HEK293 (cell line): Measurements from ENCODE around the gene POLR2E.

ENCODE experiments used
- CTCF ChIA-PET: fragments of 350-600 bp; formaldehyde crosslinking; extraction: SDS; loops from one replicate; lab custom pipeline; 2021; ENCODE audit warnings: antibody characterized with exemption; lab: Yijun Ruan, JAX
- POLR2A ChIA-PET: fragments of 300-600 bp; formaldehyde crosslinking; extraction: SDS; loops from one replicate; lab custom pipeline; 2020; ENCODE audit warnings: antibody characterized with exemption, inconsistent platforms; lab: Yijun Ruan, JAX
- H3K27ac ChIP-seq: fragments of 200-500 bp; sonication (Bioruptor generic); 2 replicates; pipeline ENCODE4 v1.5.1; 2014; ENCODE audit warnings: low read depth, low read length, control low read depth, inconsistent platforms; ENCODE audit errors: extremely low read depth
- H3K36me3 ChIP-seq, 2 experiments: fragments of 200-500 bp in 1 of 2; sonication (Bioruptor generic) in 1 of 2; 1 replicate in 1 of 2; 2 replicates in 1 of 2; pipeline ENCODE4 v1.5.1; 2014 to 2017; ENCODE audit warnings: inconsistent platforms in 2 of 2, low read length in 2 of 2; ENCODE audit not compliant: control insufficient read depth in 2 of 2, insufficient read depth in 1 of 2
- H3K4me1 ChIP-seq: fragments of 200-500 bp; sonication (Bioruptor generic); 2 replicates; pipeline ENCODE4 v1.5.1; 2014; ENCODE audit warnings: mild to moderate bottlenecking, low read length, inconsistent platforms; ENCODE audit not compliant: control insufficient read depth, insufficient read depth
- H3K4me3 ChIP-seq: 2 replicates; pipeline ENCODE4 v1.5.1; 2011; ENCODE audit warnings: low read depth, mild to moderate bottlenecking, control low read depth, low read length, moderate library complexity
- H3K9me3 ChIP-seq: fragments of 200-500 bp; sonication (Bioruptor generic); 2 replicates; pipeline ENCODE4 v1.5.1; 2014; ENCODE audit warnings: low read depth, low read length, inconsistent platforms; ENCODE audit not compliant: control insufficient read depth, insufficient read depth
- GLIS1 ChIP-seq: fragments of 450-650 bp; formaldehyde crosslinking; IDR thresholded peaks from 2 replicates; pipeline ENCODE4 v1.5.1; 2016; ENCODE audit warnings: missing biosample characterization, missing genetic modification characterization
- KLF16 ChIP-seq: fragments of 450-650 bp; formaldehyde crosslinking; IDR thresholded peaks from 2 replicates; pipeline ENCODE4 v1.5.1; 2017; ENCODE audit warnings: missing biosample characterization, missing genetic modification characterization
- KLF8 ChIP-seq: fragments of 450-650 bp; formaldehyde crosslinking; IDR thresholded peaks from 2 replicates; pipeline ENCODE4 v1.5.1; 2016; ENCODE audit warnings: missing biosample characterization, missing genetic modification characterization
- RBAK ChIP-seq: fragments of 450-650 bp; formaldehyde crosslinking; IDR thresholded peaks from 2 replicates; pipeline ENCODE4 v1.5.1; 2016; ENCODE audit warnings: missing biosample characterization, missing genetic modification characterization
- SETDB1 ChIP-seq: IDR thresholded peaks from one replicate; pipeline ENCODE4 v1.6.1; 2017; ENCODE audit warnings: mild to moderate bottlenecking, low read length, moderate library complexity, mixed read lengths; ENCODE audit not compliant: insufficient read length
- ZBTB17 ChIP-seq: fragments of 450-650 bp; formaldehyde crosslinking; IDR thresholded peaks from 2 replicates; pipeline ENCODE4 v1.5.1; 2016; ENCODE audit warnings: missing biosample characterization, missing genetic modification characterization
- ZNF112 ChIP-seq: fragments of 450-650 bp; formaldehyde crosslinking; IDR thresholded peaks from 2 replicates; pipeline ENCODE4 v1.5.0; 2017; ENCODE audit warnings: missing biosample characterization, missing genetic modification characterization
- ZNF121 ChIP-seq: fragments of 450-650 bp; formaldehyde crosslinking; IDR thresholded peaks from 2 replicates; pipeline ENCODE4 v1.5.1; 2016; ENCODE audit warnings: missing biosample characterization, missing genetic modification characterization
- ZNF138 ChIP-seq: fragments of 450-650 bp; formaldehyde crosslinking; IDR thresholded peaks from 2 replicates; pipeline ENCODE4 v1.5.1; 2016; ENCODE audit warnings: missing biosample characterization, missing genetic modification characterization, borderline replicate concordance
- ZNF140 ChIP-seq: fragments of 450-650 bp; formaldehyde crosslinking; IDR thresholded peaks from 2 replicates; pipeline ENCODE4 v1.5.1; 2016; ENCODE audit warnings: missing biosample characterization, missing genetic modification characterization
- ZNF169 ChIP-seq: fragments of 450-650 bp; formaldehyde crosslinking; IDR thresholded peaks from 2 replicates; pipeline ENCODE4 v1.5.1; 2016; ENCODE audit warnings: missing biosample characterization, missing genetic modification characterization
- ZNF2 ChIP-seq: fragments of 450-650 bp; formaldehyde crosslinking; IDR thresholded peaks from 2 replicates; pipeline ENCODE4 v1.5.1; 2016; ENCODE audit warnings: missing biosample characterization, missing genetic modification characterization
- ZNF335 ChIP-seq: fragments of 450-650 bp; formaldehyde crosslinking; conservative IDR thresholded peaks from 2 replicates; pipeline ENCODE4 v1.5.1; 2016; ENCODE audit warnings: missing biosample characterization, missing genetic modification characterization
- ZNF416 ChIP-seq: fragments of 450-650 bp; formaldehyde crosslinking; IDR thresholded peaks from 2 replicates; pipeline ENCODE4 v1.5.1; 2016; ENCODE audit warnings: missing biosample characterization, missing genetic modification characterization
- ZNF423 ChIP-seq: fragments of 450-650 bp; formaldehyde crosslinking; IDR thresholded peaks from 2 replicates; pipeline ENCODE4 v1.5.1; 2016; ENCODE audit warnings: missing biosample characterization, missing genetic modification characterization
- ZNF529 ChIP-seq: fragments of 450-650 bp; formaldehyde crosslinking; IDR thresholded peaks from 2 replicates; pipeline ENCODE4 v1.5.1; 2017; ENCODE audit warnings: missing genetic modification characterization, missing biosample characterization; ENCODE audit not compliant: insufficient replicate concordance
- ZNF558 ChIP-seq: fragments of 450-650 bp; formaldehyde crosslinking; IDR thresholded peaks from 2 replicates; pipeline ENCODE4 v1.5.1; 2016; ENCODE audit warnings: missing biosample characterization, missing genetic modification characterization
- ZNF560 ChIP-seq: fragments of 450-650 bp; formaldehyde crosslinking; IDR thresholded peaks from 2 replicates; pipeline ENCODE4 v1.5.1; 2017; ENCODE audit warnings: missing biosample characterization, missing genetic modification characterization, borderline replicate concordance
- ZNF571 ChIP-seq: fragments of 450-650 bp; formaldehyde crosslinking; IDR thresholded peaks from 2 replicates; pipeline ENCODE4 v1.5.0; 2017; ENCODE audit warnings: missing biosample characterization, missing genetic modification characterization
- ZNF585B ChIP-seq: fragments of 450-650 bp; formaldehyde crosslinking; IDR thresholded peaks from 2 replicates; pipeline ENCODE4 v1.5.1; 2016; ENCODE audit warnings: missing biosample characterization, missing genetic modification characterization
- ZNF792 ChIP-seq: fragments of 450-650 bp; formaldehyde crosslinking; IDR thresholded peaks from 2 replicates; pipeline ENCODE4 v1.5.1; 2016; ENCODE audit warnings: missing biosample characterization, missing genetic modification characterization
- TF ChIP-seq, protein P1 (sequence below): fragments of 450-650 bp; formaldehyde crosslinking; IDR thresholded peaks from 2 replicates; pipeline ENCODE4 v1.5.1; 2016; ENCODE audit warnings: missing biosample characterization, missing genetic modification characterization
- TF ChIP-seq, protein P2 (sequence below): fragments of 450-650 bp; formaldehyde crosslinking; IDR thresholded peaks from 2 replicates; pipeline ENCODE4 v1.5.1; 2016; ENCODE audit warnings: missing biosample characterization, missing genetic modification characterization
- TF ChIP-seq, protein P3 (sequence below): fragments of 450-650 bp; formaldehyde crosslinking; IDR thresholded peaks from 2 replicates; pipeline ENCODE4 v1.5.1; 2016; ENCODE audit warnings: missing biosample characterization, missing genetic modification characterization
- TF ChIP-seq, protein P4 (sequence below): fragments of 450-650 bp; formaldehyde crosslinking; IDR thresholded peaks from 2 replicates; pipeline ENCODE4 v1.5.1; 2016; ENCODE audit warnings: missing biosample characterization, missing genetic modification characterization
- TF ChIP-seq, protein P5 (sequence below): fragments of 450-650 bp; formaldehyde crosslinking; IDR thresholded peaks from 2 replicates; pipeline ENCODE4 v1.5.1; 2016; ENCODE audit warnings: missing biosample characterization, missing genetic modification characterization

Gene POLR2E

DNA sequence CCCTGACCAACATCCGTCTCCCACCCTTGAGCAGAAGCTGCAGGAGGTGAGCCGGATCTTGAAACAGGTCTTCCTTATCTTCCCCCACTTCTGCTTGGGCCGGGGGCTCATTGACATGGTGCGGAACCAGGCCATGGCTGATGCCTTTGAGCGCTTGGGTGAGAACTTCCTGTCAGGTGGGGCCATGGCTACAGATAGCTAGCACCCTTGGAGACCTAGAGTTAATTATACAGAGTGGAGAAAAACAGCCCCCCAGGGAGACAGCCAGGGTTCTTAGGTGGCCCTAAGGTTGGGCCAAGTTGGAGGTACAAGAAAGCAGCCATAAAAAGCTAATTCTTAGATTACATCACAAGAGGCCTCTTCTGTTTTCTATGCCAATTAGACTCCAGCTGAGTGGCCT lies 37.1 kb downstream of the POLR2E start:
- TF ChIP-seq ZNF571 (tag by site-specific recombination), result no peak
- TF ChIP-seq GLIS1 (tag by site-specific recombination), result peak; percentile 88
- peaks cover 0 to 44% of the 10 kb centered on the region in 2 experiments; a peak in 2 of 3 replicates for H3K36me3 ChIP-seq
- H3K4me3 ChIP-seq, result no peak overlapping the region
- H3K4me1 ChIP-seq, result no peaks in the 10 kb centered on the region
- no peaks in the 10 kb centered on the region for H3K9me3 ChIP-seq
- ChIA-PET CTCF (interaction anchor here (0.9 kb wide), 1 partner anchor 137 kb away, joined by 3 read pairs; no protein-coding TSS in a partner anchor), POLR2A (no interaction called here)
- no peak overlapping the region for H3K27ac ChIP-seq

DNA sequence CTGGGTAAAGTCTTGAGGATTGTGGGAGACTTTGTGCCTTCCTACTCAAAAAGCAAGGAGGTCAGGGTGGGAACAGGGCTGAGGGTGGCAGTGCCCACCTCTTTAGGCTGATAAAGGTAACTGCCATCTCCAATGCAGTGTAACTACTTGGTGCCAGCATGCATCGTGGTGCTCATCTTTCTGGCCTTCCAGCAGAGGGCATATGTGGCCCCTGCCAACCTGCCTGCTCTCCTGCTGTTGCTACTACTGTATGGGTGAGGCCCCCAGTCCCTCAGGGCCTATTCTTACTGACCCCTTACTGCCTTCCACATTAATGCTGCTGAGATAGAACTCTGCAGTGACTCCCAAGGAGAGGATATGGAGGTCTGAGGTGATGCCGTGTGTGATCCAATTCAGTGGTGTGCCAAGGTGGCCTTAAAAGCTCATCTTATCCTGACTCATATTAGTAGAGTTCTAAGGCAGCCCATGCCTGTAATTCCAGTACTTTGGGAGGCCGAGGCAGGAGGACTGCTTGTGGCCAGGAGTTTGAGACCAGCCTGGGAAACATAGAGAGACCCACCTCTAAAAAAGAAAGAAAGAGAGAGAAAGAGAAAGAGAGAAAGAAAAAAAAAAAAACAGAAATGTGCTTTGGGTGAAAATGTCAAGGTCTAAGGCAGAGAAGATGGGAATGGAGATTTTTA lies 37.9 kb downstream of the POLR2E start:
- Histone ChIP-seq H3K9me3 (no peaks in the 10 kb centered on the region), H3K4me3 (no peak overlapping the region), H3K36me3 (peaks cover 0 to 42% of the 10 kb centered on the region in 2 experiments; a peak in 2 of 3 replicates), H3K27ac (no peak overlapping the region), H3K4me1 (no peaks in the 10 kb centered on the region)
- ChIA-PET CTCF (no interaction called here), POLR2A (no interaction called here)
- TF ChIP-seq ZNF416 (tag by site-specific recombination) (peak; percentile 86), ZNF529 (tag by site-specific recombination) (peak; percentile 85), ZBTB17 (tag by site-specific recombination) (no peak), ZNF140 (tag by site-specific recombination) (no peak), ZNF558 (peak; percentile 75), ZNF423 (tag by site-specific recombination) (no peak), ZNF560 (no peak), ZNF792 (tag by site-specific recombination) (no peak), ZNF138 (tag by site-specific recombination) (no peak), KLF16 (tag by site-specific recombination) (0 out of 2 replicates have a peak, but pooled peaks have one; percentile 19), ZNF585B (tag by site-specific recombination) (no peak), RBAK (tag by site-specific recombination) (peak; percentile 75), ZNF112 (tag by site-specific recombination) (0 out of 2 replicates have a peak, but pooled peaks have one; percentile 42), KLF8 (tag by site-specific recombination) (peak; percentile 54; the same call in 1 of the 2 replicates), ZNF335 (tag by site-specific recombination) (0 out of 2 replicates have a peak, but pooled peaks have one; percentile 13), ZNF2 (0 out of 2 replicates have a peak, but pooled peaks have one; percentile 39), ZNF121 (tag by site-specific recombination) (no peak), SETDB1 (peak; percentile 90), ZNF169 (peak; percentile 68; the same call in 1 of the 2 replicates)
- TF ChIP-seq, protein P1, sequence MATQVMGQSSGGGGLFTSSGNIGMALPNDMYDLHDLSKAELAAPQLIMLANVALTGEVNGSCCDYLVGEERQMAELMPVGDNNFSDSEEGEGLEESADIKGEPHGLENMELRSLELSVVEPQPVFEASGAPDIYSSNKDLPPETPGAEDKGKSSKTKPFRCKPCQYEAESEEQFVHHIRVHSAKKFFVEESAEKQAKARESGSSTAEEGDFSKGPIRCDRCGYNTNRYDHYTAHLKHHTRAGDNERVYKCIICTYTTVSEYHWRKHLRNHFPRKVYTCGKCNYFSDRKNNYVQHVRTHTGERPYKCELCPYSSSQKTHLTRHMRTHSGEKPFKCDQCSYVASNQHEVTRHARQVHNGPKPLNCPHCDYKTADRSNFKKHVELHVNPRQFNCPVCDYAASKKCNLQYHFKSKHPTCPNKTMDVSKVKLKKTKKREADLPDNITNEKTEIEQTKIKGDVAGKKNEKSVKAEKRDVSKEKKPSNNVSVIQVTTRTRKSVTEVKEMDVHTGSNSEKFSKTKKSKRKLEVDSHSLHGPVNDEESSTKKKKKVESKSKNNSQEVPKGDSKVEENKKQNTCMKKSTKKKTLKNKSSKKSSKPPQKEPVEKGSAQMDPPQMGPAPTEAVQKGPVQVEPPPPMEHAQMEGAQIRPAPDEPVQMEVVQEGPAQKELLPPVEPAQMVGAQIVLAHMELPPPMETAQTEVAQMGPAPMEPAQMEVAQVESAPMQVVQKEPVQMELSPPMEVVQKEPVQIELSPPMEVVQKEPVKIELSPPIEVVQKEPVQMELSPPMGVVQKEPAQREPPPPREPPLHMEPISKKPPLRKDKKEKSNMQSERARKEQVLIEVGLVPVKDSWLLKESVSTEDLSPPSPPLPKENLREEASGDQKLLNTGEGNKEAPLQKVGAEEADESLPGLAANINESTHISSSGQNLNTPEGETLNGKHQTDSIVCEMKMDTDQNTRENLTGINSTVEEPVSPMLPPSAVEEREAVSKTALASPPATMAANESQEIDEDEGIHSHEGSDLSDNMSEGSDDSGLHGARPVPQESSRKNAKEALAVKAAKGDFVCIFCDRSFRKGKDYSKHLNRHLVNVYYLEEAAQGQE (tag by site-specific recombination), result no peak
- TF ChIP-seq, protein P2, sequence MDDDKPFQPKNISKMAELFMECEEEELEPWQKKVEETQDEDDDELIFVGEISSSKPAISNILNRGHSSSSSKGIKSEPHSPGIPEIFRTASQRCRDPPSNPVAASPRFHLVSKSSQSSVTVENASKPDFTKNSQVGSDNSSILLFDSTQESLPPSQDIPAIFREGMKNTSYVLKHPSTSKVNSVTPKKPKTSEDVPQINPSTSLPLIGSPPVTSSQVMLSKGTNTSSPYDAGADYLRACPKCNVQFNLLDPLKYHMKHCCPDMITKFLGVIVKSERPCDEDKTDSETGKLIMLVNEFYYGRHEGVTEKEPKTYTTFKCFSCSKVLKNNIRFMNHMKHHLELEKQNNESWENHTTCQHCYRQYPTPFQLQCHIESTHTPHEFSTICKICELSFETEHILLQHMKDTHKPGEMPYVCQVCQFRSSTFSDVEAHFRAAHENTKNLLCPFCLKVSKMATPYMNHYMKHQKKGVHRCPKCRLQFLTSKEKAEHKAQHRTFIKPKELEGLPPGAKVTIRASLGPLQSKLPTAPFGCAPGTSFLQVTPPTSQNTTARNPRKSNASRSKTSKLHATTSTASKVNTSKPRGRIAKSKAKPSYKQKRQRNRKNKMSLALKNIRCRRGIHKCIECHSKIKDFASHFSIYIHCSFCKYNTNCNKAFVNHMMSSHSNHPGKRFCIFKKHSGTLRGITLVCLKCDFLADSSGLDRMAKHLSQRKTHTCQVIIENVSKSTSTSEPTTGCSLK, result peak; percentile 82; the same call in 1 of the 2 replicates
- TF ChIP-seq, protein P3, sequence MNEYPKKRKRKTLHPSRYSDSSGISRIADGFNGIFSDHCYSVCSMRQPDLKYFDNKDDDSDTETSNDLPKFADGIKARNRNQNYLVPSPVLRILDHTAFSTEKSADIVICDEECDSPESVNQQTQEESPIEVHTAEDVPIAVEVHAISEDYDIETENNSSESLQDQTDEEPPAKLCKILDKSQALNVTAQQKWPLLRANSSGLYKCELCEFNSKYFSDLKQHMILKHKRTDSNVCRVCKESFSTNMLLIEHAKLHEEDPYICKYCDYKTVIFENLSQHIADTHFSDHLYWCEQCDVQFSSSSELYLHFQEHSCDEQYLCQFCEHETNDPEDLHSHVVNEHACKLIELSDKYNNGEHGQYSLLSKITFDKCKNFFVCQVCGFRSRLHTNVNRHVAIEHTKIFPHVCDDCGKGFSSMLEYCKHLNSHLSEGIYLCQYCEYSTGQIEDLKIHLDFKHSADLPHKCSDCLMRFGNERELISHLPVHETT (tag by site-specific recombination), result peak; percentile 54; the same call in 1 of the 2 replicates
- TF ChIP-seq, protein P4, sequence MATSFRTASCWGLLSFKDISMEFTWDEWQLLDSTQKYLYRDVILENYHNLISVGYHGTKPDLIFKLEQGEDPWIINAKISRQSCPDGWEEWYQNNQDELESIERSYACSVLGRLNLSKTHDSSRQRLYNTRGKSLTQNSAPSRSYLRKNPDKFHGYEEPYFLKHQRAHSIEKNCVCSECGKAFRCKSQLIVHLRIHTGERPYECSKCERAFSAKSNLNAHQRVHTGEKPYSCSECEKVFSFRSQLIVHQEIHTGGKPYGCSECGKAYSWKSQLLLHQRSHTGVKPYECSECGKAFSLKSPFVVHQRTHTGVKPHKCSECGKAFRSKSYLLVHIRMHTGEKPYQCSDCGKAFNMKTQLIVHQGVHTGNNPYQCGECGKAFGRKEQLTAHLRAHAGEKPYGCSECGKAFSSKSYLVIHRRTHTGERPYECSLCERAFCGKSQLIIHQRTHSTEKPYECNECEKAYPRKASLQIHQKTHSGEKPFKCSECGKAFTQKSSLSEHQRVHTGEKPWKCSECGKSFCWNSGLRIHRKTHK, result peak; percentile 69; the same call in 1 of the 2 replicates
- TF ChIP-seq, protein P5, sequence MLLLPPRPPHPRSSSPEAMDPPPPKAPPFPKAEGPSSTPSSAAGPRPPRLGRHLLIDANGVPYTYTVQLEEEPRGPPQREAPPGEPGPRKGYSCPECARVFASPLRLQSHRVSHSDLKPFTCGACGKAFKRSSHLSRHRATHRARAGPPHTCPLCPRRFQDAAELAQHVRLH (tag by site-specific recombination), result 0 out of 2 replicates have a peak, but pooled peaks have one; percentile 29
